ENCODE data around the gene LAMC3.
A peak's percentile ranks its signal among the peaks of the same experiment; 100 is the strongest.
"Not testable (repeated sequence)": the region's sequence is repeated elsewhere in the genome, so short reads cannot be mapped to it uniquely, and the experiment has no call there.

LAMC3 gene

GRCh38 chr9:131097126-131097947 lies 88.4 kb downstream of the LAMC3 start:
- no peak for DNase-seq (ENCODE audit: low spot score)

GRCh38 chr9:131097948-131098278 lies 88.9 kb downstream of the LAMC3 start:
- no peak for DNase-seq (ENCODE audit: low spot score)

- no peak for DNase-seq (ENCODE audit: low spot score)
Measured at GRCh38 chr9:131098391-131099101, 89.6 kb downstream of the LAMC3 start.

- no peak for DNase-seq (ENCODE audit: low spot score)
Measured at GRCh38 chr9:131099102-131099606, 90.2 kb downstream of the LAMC3 start.

- DNase-seq (ENCODE audit: low spot score): not testable (repeated sequence)
Measured at GRCh38 chr9:131099845-131100244, 90.9 kb downstream of the LAMC3 start.

- DNase-seq (ENCODE audit: low spot score): no peak
Measured at GRCh38 chr9:131100445-131100844, 91.5 kb downstream of the LAMC3 start.

- no peak for DNase-seq (ENCODE audit: low spot score)
Measured at GRCh38 chr9:131101207-131101964, 92.4 kb downstream of the LAMC3 start.

GRCh38 chr9:131103024-131103423 lies 94.0 kb downstream of the LAMC3 start:
- no peak for DNase-seq (ENCODE audit: low spot score)

GRCh38 chr9:131103535-131103934 lies 94.6 kb downstream of the LAMC3 start:
- no peak for DNase-seq (ENCODE audit: low spot score)

- no peak for DNase-seq (ENCODE audit: low spot score)
Measured at GRCh38 chr9:131104016-131104740, 95.2 kb downstream of the LAMC3 start.

- DNase-seq (ENCODE audit: low spot score): no peak
Measured at GRCh38 chr9:131105952-131106351, 97.0 kb downstream of the LAMC3 start.

GRCh38 chr9:131107760-131108159 lies 98.8 kb downstream of the LAMC3 start:
- no peak for DNase-seq (ENCODE audit: low spot score)

GRCh38 chr9:131111186-131111853 lies 102.3 kb downstream of the LAMC3 start:
- DNase-seq (ENCODE audit: low spot score): no peak

GRCh38 chr9:131111854-131112311 lies 102.9 kb downstream of the LAMC3 start:
- DNase-seq (ENCODE audit: low spot score): no peak

GRCh38 chr9:131112374-131113154 lies 103.6 kb downstream of the LAMC3 start:
- no peak for DNase-seq (ENCODE audit: low spot score)

- no peak for DNase-seq (ENCODE audit: low spot score)
Measured at GRCh38 chr9:131113655-131114054, 104.7 kb downstream of the LAMC3 start.

GRCh38 chr9:131114084-131114535 lies 105.1 kb downstream of the LAMC3 start:
- DNase-seq (ENCODE audit: low spot score): no peak

GRCh38 chr9:131115360-131115742 lies 106.4 kb downstream of the LAMC3 start:
- DNase-seq (ENCODE audit: low spot score): not testable (repeated sequence)

- peak; percentile 54 for DNase-seq (ENCODE audit: low spot score)
Measured at GRCh38 chr9:131116281-131117120, 107.5 kb downstream of the LAMC3 start.
